GM19035 (cell line): ENCODE data around the gene SARS2.
A peak's percentile ranks its signal among the peaks of the same experiment; 100 is the strongest.
"Not testable (repeated sequence)": the region's sequence is repeated elsewhere in the genome, so short reads cannot be mapped to it uniquely, and the experiment has no call there.

Experiments used
- ATAC-seq: cut with Tn5 transposase; IDR thresholded peaks from one replicate; pipeline ENCODE4 v1.9.1; 2021; ENCODE audit not compliant: unreplicated experiment

Gene SARS2

GRCh38 chr19:38949580-38950367 is 19.2 kb upstream of the SARS2 start:
- ATAC-seq = no peak

GRCh38 chr19:38946229-38947010 is 15.9 kb upstream of the SARS2 start:
- no peak for ATAC-seq

DNA sequence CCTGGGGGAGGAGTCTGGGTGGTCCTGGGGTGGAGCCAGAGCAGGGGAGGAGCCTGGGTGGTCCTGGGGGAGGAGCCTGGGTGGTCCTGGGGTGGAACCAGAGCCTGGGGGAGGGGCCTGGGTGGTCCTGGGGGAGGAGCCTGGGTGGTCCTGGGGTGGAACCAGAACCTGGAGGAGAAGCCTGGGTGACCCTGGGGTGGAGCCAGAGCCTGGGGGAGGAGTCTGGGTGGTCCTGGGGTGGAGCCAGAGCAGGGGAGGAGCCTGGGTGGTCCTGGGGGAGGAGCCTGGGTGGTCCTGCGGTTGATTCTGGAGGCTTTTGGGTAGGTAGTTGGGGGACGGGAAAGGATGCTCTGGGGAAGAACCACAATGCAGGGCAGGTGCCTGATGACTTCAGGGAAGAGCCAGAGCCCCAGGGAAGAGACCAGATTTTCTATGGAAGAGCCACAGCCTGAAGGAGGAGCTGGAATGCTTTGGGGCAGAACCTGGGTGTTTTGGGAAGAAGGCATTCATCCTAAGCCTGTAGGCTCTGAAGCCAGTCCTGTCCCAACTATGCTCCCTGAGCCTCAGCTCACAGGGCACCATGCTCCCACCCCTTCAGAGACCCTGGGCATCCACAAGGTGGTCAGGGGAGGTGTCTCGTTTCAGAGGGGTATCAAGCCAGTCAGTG is 15.1 kb upstream of the SARS2 start:
- ATAC-seq = no peak

GRCh38 chr19:38944981-38945506 is 14.5 kb upstream of the SARS2 start:
- ATAC-seq = no peak

DNA sequence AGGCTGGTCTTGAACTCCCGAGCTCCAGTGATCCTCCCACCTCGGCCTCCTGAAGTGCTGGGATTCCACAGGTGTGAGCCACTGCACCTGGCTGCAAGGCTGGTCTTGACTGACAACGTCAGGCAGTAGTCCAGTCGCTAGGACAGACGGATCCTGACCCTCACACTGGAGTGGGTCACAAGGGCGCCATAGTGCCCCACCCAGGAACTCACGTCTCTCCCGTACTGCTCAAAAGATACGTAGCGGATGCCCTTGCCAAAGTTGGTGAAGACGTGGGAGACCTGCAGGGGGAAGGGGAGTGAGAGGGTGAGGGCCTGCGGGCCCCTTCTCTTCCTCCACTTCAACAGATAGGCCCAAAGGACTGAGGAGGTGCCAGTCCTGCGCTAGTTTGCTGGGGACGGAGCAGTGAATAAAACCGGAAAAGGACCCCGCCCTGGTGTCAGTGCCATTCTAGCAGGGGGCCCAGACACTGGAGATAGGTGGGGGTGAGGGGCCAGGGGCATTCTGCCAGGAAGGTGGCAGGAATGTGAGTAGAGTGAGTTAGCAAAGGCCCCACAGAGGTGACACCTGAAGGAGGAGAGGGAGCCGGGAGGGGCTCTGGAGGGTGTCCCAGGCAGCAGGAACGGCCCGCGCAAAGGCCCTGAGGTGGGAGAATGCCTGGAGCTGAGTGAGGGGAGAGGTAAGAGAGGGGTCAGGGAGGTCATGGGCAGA is 12.1 kb upstream of the SARS2 start:
- ATAC-seq = no peak

DNA sequence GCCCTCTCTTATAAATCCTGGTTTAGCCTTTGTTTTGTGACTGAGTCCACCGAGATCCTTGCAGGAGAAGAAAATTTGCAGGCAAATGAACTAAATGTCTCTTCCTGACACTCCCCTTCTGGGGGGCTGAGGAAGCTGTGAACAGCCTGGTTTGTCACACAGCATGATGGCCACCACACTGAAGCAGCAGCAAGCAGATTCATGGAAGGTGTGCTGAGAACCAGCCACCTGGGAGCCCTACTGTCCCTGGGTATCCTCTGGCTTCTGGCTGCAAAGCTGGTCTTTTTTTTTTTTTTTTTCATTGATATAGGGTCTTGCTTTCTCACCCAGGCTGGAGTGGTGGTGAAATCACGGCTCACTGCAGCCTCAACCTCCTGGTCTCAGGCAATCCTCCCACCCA is 11.4 kb upstream of the SARS2 start:
- ATAC-seq = no peak

- not testable (repeated sequence) for ATAC-seq
Measured at GRCh38 chr19:38941466-38941865, 10.9 kb upstream of the SARS2 start.

DNA sequence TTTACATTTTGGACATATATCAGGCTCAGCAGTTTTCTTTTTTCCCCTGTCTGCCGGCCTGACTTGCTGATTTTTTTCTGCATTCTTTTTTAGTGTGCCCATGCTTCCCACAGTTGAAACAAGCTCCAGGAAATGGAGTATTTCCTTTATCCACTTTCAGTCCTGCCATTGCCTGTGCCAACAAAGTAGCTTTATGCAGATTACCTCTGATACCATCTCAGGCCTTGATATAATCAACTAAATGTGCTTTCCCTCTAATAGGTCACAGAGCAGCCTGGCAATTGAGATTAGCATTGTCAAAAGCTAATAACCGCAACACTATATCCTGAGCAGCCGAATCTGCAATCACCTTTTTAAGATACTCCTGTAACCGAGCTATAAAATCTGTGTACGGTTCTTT is 9.4 kb upstream of the SARS2 start:
- ATAC-seq = no peak

DNA sequence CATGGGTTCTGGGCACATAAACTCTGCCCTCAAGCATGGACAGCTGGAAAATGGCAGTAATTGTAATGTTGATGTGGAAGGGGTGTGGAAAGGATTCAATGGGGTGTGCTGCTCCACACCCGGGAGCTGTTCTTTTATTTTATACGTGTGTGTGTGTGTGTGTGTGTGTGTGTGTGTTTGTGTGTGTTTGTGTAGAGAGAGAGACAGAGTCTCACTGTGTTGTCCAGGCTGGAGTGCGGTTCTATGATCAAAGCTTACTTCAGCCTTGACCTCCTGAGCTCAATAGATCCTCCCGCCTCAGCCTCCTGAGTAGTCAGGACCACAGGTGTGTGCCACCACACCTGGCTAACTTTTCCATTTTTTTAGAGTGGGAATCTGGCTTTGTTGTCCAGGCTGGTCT is 3.0 kb upstream of the SARS2 start:
- no peak for ATAC-seq

GRCh38 chr19:38932425-38933179 is 2.0 kb upstream of the SARS2 start:
- ATAC-seq = no peak

DNA sequence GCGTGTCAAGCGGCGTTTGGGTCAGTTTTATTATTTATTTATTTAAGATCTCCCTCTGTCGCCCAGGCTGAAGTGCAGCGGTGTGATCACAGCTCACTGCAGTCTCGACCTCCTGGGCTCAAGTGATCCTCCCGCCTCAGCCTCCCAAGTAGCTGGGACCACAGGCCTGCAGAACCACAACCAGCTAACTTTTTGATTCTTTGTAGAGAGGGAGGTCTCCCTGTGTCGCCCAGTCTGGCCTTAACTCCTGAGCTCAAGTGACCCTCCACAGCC is 894 bp upstream of the SARS2 start:
- ATAC-seq = no peak

GRCh38 chr19:38930776-38931520 is 385 bp upstream of the SARS2 start, which contains the start of gene MRPS12:
MRPS12 (plus strand) TSS chr19:38930944; CDS start chr19:38931295, 351 bp downstream.
- ATAC-seq = peak; percentile 91

GRCh38 chr19:38928391-38929001 is 2.1 kb downstream of the SARS2 start:
- ATAC-seq = no peak

GRCh38 chr19:38924388-38924787 is 6.2 kb downstream of the SARS2 start:
- ATAC-seq = no peak

- ATAC-seq = no peak
Measured at GRCh38 chr19:38922482-38922881, 8.1 kb downstream of the SARS2 start.

- no peak for ATAC-seq
Measured at GRCh38 chr19:38921420-38922274, 8.9 kb downstream of the SARS2 start.

- ATAC-seq = no peak
Measured at GRCh38 chr19:38920602-38921419, 9.8 kb downstream of the SARS2 start.
